Measurements from ENCODE around the gene GLS2.
"Not testable (repeated sequence)": the region's sequence is repeated elsewhere in the genome, so short reads cannot be mapped to it uniquely, and the experiment has no call there.

GRCh38 chr12:56499452-56499851, 11.5 kb upstream of the GLS2 start:
- TF ChIP-seq, protein P1, sequence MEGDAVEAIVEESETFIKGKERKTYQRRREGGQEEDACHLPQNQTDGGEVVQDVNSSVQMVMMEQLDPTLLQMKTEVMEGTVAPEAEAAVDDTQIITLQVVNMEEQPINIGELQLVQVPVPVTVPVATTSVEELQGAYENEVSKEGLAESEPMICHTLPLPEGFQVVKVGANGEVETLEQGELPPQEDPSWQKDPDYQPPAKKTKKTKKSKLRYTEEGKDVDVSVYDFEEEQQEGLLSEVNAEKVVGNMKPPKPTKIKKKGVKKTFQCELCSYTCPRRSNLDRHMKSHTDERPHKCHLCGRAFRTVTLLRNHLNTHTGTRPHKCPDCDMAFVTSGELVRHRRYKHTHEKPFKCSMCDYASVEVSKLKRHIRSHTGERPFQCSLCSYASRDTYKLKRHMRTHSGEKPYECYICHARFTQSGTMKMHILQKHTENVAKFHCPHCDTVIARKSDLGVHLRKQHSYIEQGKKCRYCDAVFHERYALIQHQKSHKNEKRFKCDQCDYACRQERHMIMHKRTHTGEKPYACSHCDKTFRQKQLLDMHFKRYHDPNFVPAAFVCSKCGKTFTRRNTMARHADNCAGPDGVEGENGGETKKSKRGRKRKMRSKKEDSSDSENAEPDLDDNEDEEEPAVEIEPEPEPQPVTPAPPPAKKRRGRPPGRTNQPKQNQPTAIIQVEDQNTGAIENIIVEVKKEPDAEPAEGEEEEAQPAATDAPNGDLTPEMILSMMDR (IDR thresholded peaks at IDR 0.05 in 2 of 3, conservative IDR thresholded peaks at IDR 0.05 in 1 of 3; ENCODE audit: control insufficient read depth in 2 of 3, extremely low read depth in 1 of 3, insufficient read depth in 1 of 3, low read depth in 3 of 3, low read length in 3 of 3): not testable (repeated sequence)
- not testable (repeated sequence) for TF ChIP-seq CEBPB (IDR thresholded peaks at IDR 0.05; ENCODE audit: borderline replicate concordance in 1 of 2, low read depth in 2 of 2, low read length in 2 of 2); CBX3 (IDR thresholded peaks at IDR 0.05; ENCODE audit: borderline replicate concordance, low read depth); EZH2 (IDR thresholded peaks at IDR 0.05; ENCODE audit: borderline replicate concordance, control insufficient read depth, low read depth, low read length); KDM1A (IDR thresholded peaks at IDR 0.05; ENCODE audit: borderline replicate concordance); POLR2A (IDR thresholded peaks at IDR 0.05; ENCODE audit: low read depth, low read length); BMI1 (IDR thresholded peaks at IDR 0.05; ENCODE audit: borderline replicate concordance); POLR2AphosphoS2 (IDR thresholded peaks at IDR 0.05; ENCODE audit: low read depth, low read length)
- TF ChIP-seq, protein P2, sequence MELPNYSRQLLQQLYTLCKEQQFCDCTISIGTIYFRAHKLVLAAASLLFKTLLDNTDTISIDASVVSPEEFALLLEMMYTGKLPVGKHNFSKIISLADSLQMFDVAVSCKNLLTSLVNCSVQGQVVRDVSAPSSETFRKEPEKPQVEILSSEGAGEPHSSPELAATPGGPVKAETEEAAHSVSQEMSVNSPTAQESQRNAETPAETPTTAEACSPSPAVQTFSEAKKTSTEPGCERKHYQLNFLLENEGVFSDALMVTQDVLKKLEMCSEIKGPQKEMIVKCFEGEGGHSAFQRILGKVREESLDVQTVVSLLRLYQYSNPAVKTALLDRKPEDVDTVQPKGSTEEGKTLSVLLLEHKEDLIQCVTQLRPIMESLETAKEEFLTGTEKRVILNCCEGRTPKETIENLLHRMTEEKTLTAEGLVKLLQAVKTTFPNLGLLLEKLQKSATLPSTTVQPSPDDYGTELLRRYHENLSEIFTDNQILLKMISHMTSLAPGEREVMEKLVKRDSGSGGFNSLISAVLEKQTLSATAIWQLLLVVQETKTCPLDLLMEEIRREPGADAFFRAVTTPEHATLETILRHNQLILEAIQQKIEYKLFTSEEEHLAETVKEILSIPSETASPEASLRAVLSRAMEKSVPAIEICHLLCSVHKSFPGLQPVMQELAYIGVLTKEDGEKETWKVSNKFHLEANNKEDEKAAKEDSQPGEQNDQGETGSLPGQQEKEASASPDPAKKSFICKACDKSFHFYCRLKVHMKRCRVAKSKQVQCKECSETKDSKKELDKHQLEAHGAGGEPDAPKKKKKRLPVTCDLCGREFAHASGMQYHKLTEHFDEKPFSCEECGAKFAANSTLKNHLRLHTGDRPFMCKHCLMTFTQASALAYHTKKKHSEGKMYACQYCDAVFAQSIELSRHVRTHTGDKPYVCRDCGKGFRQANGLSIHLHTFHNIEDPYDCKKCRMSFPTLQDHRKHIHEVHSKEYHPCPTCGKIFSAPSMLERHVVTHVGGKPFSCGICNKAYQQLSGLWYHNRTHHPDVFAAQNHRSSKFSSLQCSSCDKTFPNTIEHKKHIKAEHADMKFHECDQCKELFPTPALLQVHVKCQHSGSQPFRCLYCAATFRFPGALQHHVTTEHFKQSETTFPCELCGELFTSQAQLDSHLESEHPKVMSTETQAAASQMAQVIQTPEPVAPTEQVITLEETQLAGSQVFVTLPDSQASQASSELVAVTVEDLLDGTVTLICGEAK (IDR thresholded peaks at IDR 0.05; ENCODE audit: borderline replicate concordance): not testable (repeated sequence)

Data from GM12878 (cell line).